IMR-90 (cell line): Measurements from ENCODE around the gene FBXL7. TPM values are rescaled to one million over a fixed set of nuclear protein-coding genes. Genes with fewer than 3 reads are reported as not detected.
A peak's percentile ranks its signal among the peaks of the same experiment; 100 is the strongest.

ENCODE experiments used
- ATAC-seq: fragments of 200-7000 bp; cut with Tn5 transposase; 2 replicates; pipeline ENCODE4 v1.9.1; 2020; ENCODE audit warnings: low read depth, mild to moderate bottlenecking, moderate library complexity
- BruUV-seq: library from RNA; stranded (reverse); fragments of 400-500 nt; replicated peaks from 2 replicates; lab custom pipeline; 2021; lab: Mats Ljungman, UMichigan
- CTCF ChIA-PET: fragments of 300-600 bp; formaldehyde crosslinking; extraction: SDS; loops from one replicate; lab custom pipeline; 2021; ENCODE audit warnings: antibody characterized with exemption; lab: Yijun Ruan, JAX
- POLR2A ChIA-PET: fragments of 300-600 bp; sonication (Branson Sonifier 250); formaldehyde crosslinking; loops from one replicate; lab custom pipeline; 2022; ENCODE audit warnings: antibody characterized with exemption; ENCODE audit not compliant: unreplicated experiment; lab: Charles Lee
- DNase-seq: peaks from one replicate; pipeline ENCODE4 v3.0.0; 2013
- H2AFZ ChIP-seq: replicated peaks from 2 replicates; pipeline ENCODE3; 2013; ENCODE audit warnings: low read length, mild to moderate bottlenecking; ENCODE audit not compliant: poor library complexity
- H2AK5ac ChIP-seq: 2 replicates; pipeline ENCODE4 v1.6.1; 2013; ENCODE audit warnings: low read depth, low read length, inconsistent platforms
- H2AK9ac ChIP-seq: replicated peaks from 2 replicates; pipeline ENCODE3; 2013; ENCODE audit warnings: mild to moderate bottlenecking, low read depth, low read length, moderate library complexity; ENCODE audit not compliant: poor library complexity
- H2BK120ac ChIP-seq: 2 replicates; pipeline ENCODE4 v1.6.1; 2013; ENCODE audit warnings: low read depth, low read length, inconsistent platforms
- H2BK15ac ChIP-seq: 3 replicates; pipeline ENCODE4 v1.6.1; 2013; ENCODE audit warnings: low read depth, low read length, inconsistent platforms
- H2BK20ac ChIP-seq: 2 replicates; pipeline ENCODE4 v1.6.1; 2013; ENCODE audit warnings: low read depth, mild to moderate bottlenecking, inconsistent platforms, low read length, moderate library complexity
- H2BK5ac ChIP-seq: 2 replicates; pipeline ENCODE4 v1.6.1; 2013; ENCODE audit warnings: mild to moderate bottlenecking, low read depth, low read length, inconsistent platforms; ENCODE audit not compliant: poor library complexity, severe bottlenecking
- H3K14ac ChIP-seq: replicated peaks from 2 replicates; pipeline ENCODE4 v1.6.1; 2013; ENCODE audit warnings: low read depth, low read length, inconsistent platforms
- H3K18ac ChIP-seq: 2 replicates; pipeline ENCODE4 v1.6.1; 2013; ENCODE audit warnings: low read depth, low read length, control low read depth
- H3K23ac ChIP-seq: 2 replicates; pipeline ENCODE4 v1.6.1; 2013; ENCODE audit warnings: low read depth, low read length, inconsistent platforms
- H3K27ac ChIP-seq: 2 replicates; pipeline ENCODE4 v1.5.1; 2013; ENCODE audit warnings: mild to moderate bottlenecking, control low read depth, low read length; ENCODE audit not compliant: insufficient read depth
- H3K27me3 ChIP-seq: 2 replicates; pipeline ENCODE4 v1.6.1; 2013; ENCODE audit warnings: low read length; ENCODE audit not compliant: control insufficient read depth, insufficient read depth
- H3K36me3 ChIP-seq: 2 replicates; pipeline ENCODE4 v1.6.1; 2013; ENCODE audit warnings: low read length, mixed read lengths; ENCODE audit not compliant: control insufficient read depth, insufficient read depth
- H3K4ac ChIP-seq: 2 replicates; pipeline ENCODE4 v1.6.1; 2013; ENCODE audit warnings: low read depth, low read length, inconsistent platforms
- H3K4me1 ChIP-seq: 2 replicates; pipeline ENCODE4 v1.6.1; 2013; ENCODE audit warnings: low read length, mixed read lengths; ENCODE audit not compliant: control insufficient read depth, insufficient read depth
- H3K4me2 ChIP-seq: 2 replicates; pipeline ENCODE4 v1.6.1; 2013; ENCODE audit warnings: low read depth, mild to moderate bottlenecking, control low read depth, low read length, moderate library complexity
- H3K4me3 ChIP-seq: 2 replicates; pipeline ENCODE4 v1.5.1; 2013; ENCODE audit warnings: low read depth, mild to moderate bottlenecking, control low read depth, low read length, moderate library complexity; ENCODE audit not compliant: insufficient read depth
- H3K56ac ChIP-seq: 2 replicates; pipeline ENCODE4 v1.6.1; 2013; ENCODE audit warnings: low read length, inconsistent platforms; ENCODE audit not compliant: insufficient read depth; ENCODE audit errors: extremely low read depth
- H3K79me1 ChIP-seq, 2 experiments: 2 replicates each; pipeline ENCODE4 v1.6.1; 2013; ENCODE audit warnings: low read length in 2 of 2, inconsistent platforms in 1 of 2, low read depth in 1 of 2
- H3K9ac ChIP-seq: 2 replicates; pipeline ENCODE4 v1.6.1; 2013; ENCODE audit warnings: low read depth, low read length, control low read depth
- H3K9me1 ChIP-seq: 2 replicates; pipeline ENCODE4 v1.6.1; 2013; ENCODE audit warnings: low read length, inconsistent platforms; ENCODE audit not compliant: insufficient read depth
- H3K9me3 ChIP-seq: 2 replicates; pipeline ENCODE4 v1.6.1; 2013; ENCODE audit warnings: low read length; ENCODE audit not compliant: control insufficient read depth, insufficient read depth
- H4K20me1 ChIP-seq: 2 replicates; pipeline ENCODE4 v1.6.1; 2013; ENCODE audit warnings: low read length, inconsistent platforms; ENCODE audit not compliant: insufficient read depth
- H4K5ac ChIP-seq: 2 replicates; pipeline ENCODE4 v1.6.1; 2013; ENCODE audit warnings: mild to moderate bottlenecking, low read depth, low read length, control low read depth
- H4K8ac ChIP-seq, 2 experiments: 2 replicates each; pipeline ENCODE4 v1.6.1; 2013; ENCODE audit warnings: low read depth in 2 of 2, low read length in 2 of 2, control low read depth in 1 of 2, inconsistent platforms in 1 of 2
- H4K91ac ChIP-seq: 2 replicates; pipeline ENCODE4 v1.6.1; 2013; ENCODE audit warnings: low read depth, low read length, inconsistent platforms; ENCODE audit not compliant: insufficient read depth
- MXI1 ChIP-seq: IDR thresholded peaks from 2 replicates; pipeline ENCODE4 v1.6.1; 2012; ENCODE audit warnings: low read depth, mild to moderate bottlenecking, low read length, moderate library complexity, borderline replicate concordance
- POLR2A ChIP-seq: IDR thresholded peaks from 2 replicates; pipeline ENCODE4 v1.6.1; 2012; ENCODE audit warnings: mild to moderate bottlenecking, low read depth, low read length
- WGBS, 2 experiments: methylation state at CpG; one replicate each; pipeline versions ENCODE4 v1.1.5 to v1.1.7; 2013; ENCODE audit warnings: missing lambda C conversion rate in 2 of 2; ENCODE audit not compliant: insufficient read length in 1 of 2; ENCODE audit errors: extremely low coverage in 2 of 2; 5-methylcytosine and 5-hydroxymethylcytosine counted together
- dilution Hi-C: fragments of 300-500 bp; cut with HindIII; formaldehyde crosslinking; loops from one replicate; pipeline ENCODE4 v1.14.3; 2018; ENCODE audit warnings: low sequenced_read_pairs; ENCODE audit not compliant: unreplicated experiment
- in situ Hi-C: fragments of 300-500 bp; cut with MboI; formaldehyde crosslinking; loops from 3 replicates; pipeline ENCODE4 v1.14.3; 2019; ENCODE audit warnings: low sequenced_read_pairs, inconsistent platforms, mixed read lengths
- intact Hi-C: fragments of 100-400 bp; cut with micrococcal nuclease; formaldehyde crosslinking; loops from 2 replicates; pipeline ENCODE4 v1.10.0; 2022
- polyA plus RNA-seq, 3 experiments: library from polyadenylated mRNA; depleted of rRNA; stranded (reverse); fragments of >200 nt; gene quantifications; 2 replicates each; pipeline ENCODE4 v1.2.3, GENCODE V29; 2012; ENCODE audit warnings: low replicate concordance in 1 of 3
- total RNA-seq: library from RNA; depleted of rRNA; stranded (reverse); fragments of >200 nt; gene quantifications from 2 replicates; pipeline ENCODE4 v1.2.3, GENCODE V29; 2012
- TF ChIP-seq, protein P1 (sequence below): fragments of 150-350 bp; IDR thresholded peaks from 2 replicates; pipeline ENCODE4 v1.6.1; 2017; ENCODE audit warnings: mild to moderate bottlenecking, antibody characterized with exemption, low read length, low read depth

Gene FBXL7
- total and polyA plus RNA-seq, 2 of the 4 experiments (the other 2 are of a cell fraction) = 4.1 to 10.2 TPM

DNA sequence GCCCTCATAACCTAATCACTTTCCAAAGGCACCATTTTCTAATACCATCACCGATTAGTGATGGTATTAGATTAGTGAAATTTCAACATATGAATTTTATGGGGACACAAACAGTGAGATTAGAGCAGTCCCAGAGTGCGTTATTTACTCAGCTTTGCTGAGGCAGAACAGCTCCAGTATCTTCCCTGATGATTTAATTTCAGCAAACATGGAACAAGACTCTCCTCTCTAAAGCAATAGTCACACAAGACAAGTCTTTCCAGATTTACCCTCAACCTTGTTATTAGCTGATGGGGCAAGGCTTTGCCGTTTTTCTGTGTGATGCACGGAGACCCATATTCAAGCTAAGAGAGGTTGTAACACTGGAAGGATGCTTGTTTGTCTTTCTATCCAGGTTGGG is 333.4 kb downstream of the FBXL7 start:
- no peak overlapping the region for H3K4me2 ChIP-seq
- H3K27ac ChIP-seq = no peak overlapping the region
- H3K36me3 ChIP-seq = no peaks in the 10 kb centered on the region
- no peak overlapping the region for H4K5ac ChIP-seq
- no peak overlapping the region for H3K56ac ChIP-seq
- intact Hi-C loops = no loop called here
- ChIA-PET POLR2A (no interaction called here), CTCF (interaction anchor here (0.7 to 1.4 kb wide), 3 partner anchors 9 to 333 kb away, joined by 3 read pairs; partner anchors contain the start of gene FBXL7)
- no peak overlapping the region for H2BK120ac ChIP-seq
- H3K9me1 ChIP-seq = no peaks in the 10 kb centered on the region; the same call in 1 of the 2 replicates
- no peak overlapping the region for H2AK9ac ChIP-seq
- no peak overlapping the region for H3K4me3 ChIP-seq
- no peak overlapping the region for H2AFZ ChIP-seq
- no peak overlapping the region for H2BK20ac ChIP-seq
- no CpG with 5 or more reads among the region's 4 CpGs for WGBS, 2 experiments
- DNase-seq (no peak), ATAC-seq (no peak)
- H3K23ac ChIP-seq = no peak overlapping the region
- no peaks in the 10 kb centered on the region for H3K9me3 ChIP-seq
- H3K27me3 ChIP-seq = no peaks in the 10 kb centered on the region
- BruUV-seq = no TSS peak
- H3K4ac ChIP-seq = no peak overlapping the region
- peaks cover 12 to 15% of the 10 kb centered on the region in 2 experiments; a peak in 3 of 4 replicates for H3K79me1 ChIP-seq
- H3K4me1 ChIP-seq = peaks cover 7% of the 10 kb centered on the region
- H4K91ac ChIP-seq = no peak overlapping the region
- dilution Hi-C loops = no loop called here
- in situ Hi-C loops = no loop called here
- no peak overlapping the region; the same call in 1 of the 2 replicates for H2AK5ac ChIP-seq
- no peak overlapping the region for H3K9ac ChIP-seq
- H2BK5ac ChIP-seq = no peak overlapping the region
- peak overlapping the region; percentile 54; the same call in 1 of the 2 replicates for H3K18ac ChIP-seq
- no peaks in the 10 kb centered on the region for H4K20me1 ChIP-seq
- TF ChIP-seq POLR2A = no peak
- no peak for TF ChIP-seq MXI1
- TF ChIP-seq, protein P1, sequence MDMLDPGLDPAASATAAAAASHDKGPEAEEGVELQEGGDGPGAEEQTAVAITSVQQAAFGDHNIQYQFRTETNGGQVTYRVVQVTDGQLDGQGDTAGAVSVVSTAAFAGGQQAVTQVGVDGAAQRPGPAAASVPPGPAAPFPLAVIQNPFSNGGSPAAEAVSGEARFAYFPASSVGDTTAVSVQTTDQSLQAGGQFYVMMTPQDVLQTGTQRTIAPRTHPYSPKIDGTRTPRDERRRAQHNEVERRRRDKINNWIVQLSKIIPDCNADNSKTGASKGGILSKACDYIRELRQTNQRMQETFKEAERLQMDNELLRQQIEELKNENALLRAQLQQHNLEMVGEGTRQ = no peak
- no peak overlapping the region for H3K14ac ChIP-seq
- H4K8ac ChIP-seq = no peak overlapping the region
- no peak overlapping the region for H2BK15ac ChIP-seq
